ENCODE results near the gene RSAD1.

The RSAD1 gene

DNA sequence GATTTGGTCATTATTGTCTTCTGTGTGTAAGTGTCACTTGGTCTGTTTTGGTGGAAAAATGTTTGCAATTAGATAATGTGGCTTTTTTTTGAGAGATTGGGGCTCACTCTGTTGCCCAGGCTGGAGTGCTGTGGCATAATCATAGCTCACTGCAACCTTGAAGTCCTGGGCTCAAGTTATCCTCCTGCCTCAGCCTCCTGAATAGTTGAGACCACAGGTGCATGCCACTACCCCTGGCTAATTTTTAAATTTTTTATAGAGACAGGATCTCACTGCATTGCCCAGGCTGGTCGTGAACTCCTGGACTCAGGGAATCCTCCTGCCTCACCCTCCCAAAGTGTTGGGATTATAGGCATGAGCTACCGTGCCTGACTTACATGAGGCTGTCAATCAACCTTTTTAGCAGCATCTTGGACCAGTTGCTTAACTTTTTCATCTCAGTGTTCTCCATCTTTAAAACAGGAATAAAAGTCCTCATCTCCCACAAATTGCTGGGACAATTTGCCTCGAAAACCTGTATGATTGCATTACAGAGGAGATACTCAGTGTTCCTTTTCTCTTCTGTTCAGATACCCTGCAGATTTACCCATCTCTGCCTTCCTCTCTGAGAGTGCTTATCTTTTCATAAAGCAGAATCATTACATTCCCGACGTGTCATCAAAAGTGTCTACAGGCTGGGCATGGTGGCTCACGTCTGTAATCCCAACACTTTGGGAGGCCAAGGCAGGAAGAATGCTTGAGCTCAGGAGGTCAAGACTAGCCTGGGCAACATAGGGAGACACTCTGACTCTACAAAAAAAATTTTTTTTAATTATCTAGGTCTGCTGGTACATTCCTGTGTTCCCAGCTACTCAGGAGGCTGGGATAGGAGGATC is 33.6 kb upstream of the RSAD1 start:
- H3K27ac ChIP-seq (ENCODE audit: low read depth, low read length), result no peak overlapping the region
- H3K9ac ChIP-seq (ENCODE audit: low read depth, low read length), result no peak overlapping the region
- peaks cover 6% of the 10 kb centered on the region for H3K4me1 ChIP-seq (ENCODE audit: insufficient read depth, low read length)
- no peak overlapping the region for H3K4me3 ChIP-seq (ENCODE audit: low read length)
- H3K9me3 ChIP-seq (ENCODE audit: insufficient read depth, low read depth, low read length), result no peaks in the 10 kb centered on the region
- H3K27me3 ChIP-seq (ENCODE audit: insufficient read depth, low read length), result no peaks in the 10 kb centered on the region
- no peaks in the 10 kb centered on the region for H3K36me3 ChIP-seq (ENCODE audit: insufficient read depth, low read length)
- 94% methylated on average over 6 of the region's 6 CpGs for WGBS

- no peaks in the 10 kb centered on the region for H3K9me3 ChIP-seq (ENCODE audit: insufficient read depth, low read depth, low read length)
- H3K9ac ChIP-seq (ENCODE audit: low read depth, low read length), result no peak overlapping the region
- H3K4me3 ChIP-seq (ENCODE audit: low read length), result no peak overlapping the region
- H3K36me3 ChIP-seq (ENCODE audit: insufficient read depth, low read length), result no peaks in the 10 kb centered on the region
- H3K27me3 ChIP-seq (ENCODE audit: insufficient read depth, low read length), result no peaks in the 10 kb centered on the region
- no peak overlapping the region for H3K27ac ChIP-seq (ENCODE audit: low read depth, low read length)
- 88% methylated on average over 1 of the region's 1 CpG for whole genome bisulfite sequencing
- H3K4me1 ChIP-seq (ENCODE audit: insufficient read depth, low read length), result peaks cover 6% of the 10 kb centered on the region
Observed at GRCh38 chr17:50445730-50446325, 32.8 kb upstream of the RSAD1 start.

GRCh38 chr17:50447870-50448595 is 30.6 kb upstream of the RSAD1 start:
- Histone ChIP-seq H3K4me1 (ENCODE audit: insufficient read depth, low read length) (peaks cover 6% of the 10 kb centered on the region), H3K4me3 (ENCODE audit: low read length) (no peak overlapping the region), H3K27ac (ENCODE audit: low read depth, low read length) (no peak overlapping the region), H3K9ac (ENCODE audit: low read depth, low read length) (no peak overlapping the region), H3K36me3 (ENCODE audit: insufficient read depth, low read length) (no peaks in the 10 kb centered on the region), H3K27me3 (ENCODE audit: insufficient read depth, low read length) (no peaks in the 10 kb centered on the region), H3K9me3 (ENCODE audit: insufficient read depth, low read depth, low read length) (no peaks in the 10 kb centered on the region)
- WGBS, result 93% methylated on average over 6 of the region's 7 CpGs

- Histone ChIP-seq H3K9ac (ENCODE audit: low read depth, low read length) (no peak overlapping the region), H3K4me1 (ENCODE audit: insufficient read depth, low read length) (peaks cover 1% of the 10 kb centered on the region), H3K4me3 (ENCODE audit: low read length) (no peak overlapping the region), H3K36me3 (ENCODE audit: insufficient read depth, low read length) (no peaks in the 10 kb centered on the region), H3K27ac (ENCODE audit: low read depth, low read length) (no peak overlapping the region), H3K9me3 (ENCODE audit: insufficient read depth, low read depth, low read length) (no peaks in the 10 kb centered on the region), H3K27me3 (ENCODE audit: insufficient read depth, low read length) (no peaks in the 10 kb centered on the region)
- WGBS, result 91% methylated on average over 1 of the region's 2 CpGs
Observed at GRCh38 chr17:50448643-50449042, 30.0 kb upstream of the RSAD1 start.

DNA sequence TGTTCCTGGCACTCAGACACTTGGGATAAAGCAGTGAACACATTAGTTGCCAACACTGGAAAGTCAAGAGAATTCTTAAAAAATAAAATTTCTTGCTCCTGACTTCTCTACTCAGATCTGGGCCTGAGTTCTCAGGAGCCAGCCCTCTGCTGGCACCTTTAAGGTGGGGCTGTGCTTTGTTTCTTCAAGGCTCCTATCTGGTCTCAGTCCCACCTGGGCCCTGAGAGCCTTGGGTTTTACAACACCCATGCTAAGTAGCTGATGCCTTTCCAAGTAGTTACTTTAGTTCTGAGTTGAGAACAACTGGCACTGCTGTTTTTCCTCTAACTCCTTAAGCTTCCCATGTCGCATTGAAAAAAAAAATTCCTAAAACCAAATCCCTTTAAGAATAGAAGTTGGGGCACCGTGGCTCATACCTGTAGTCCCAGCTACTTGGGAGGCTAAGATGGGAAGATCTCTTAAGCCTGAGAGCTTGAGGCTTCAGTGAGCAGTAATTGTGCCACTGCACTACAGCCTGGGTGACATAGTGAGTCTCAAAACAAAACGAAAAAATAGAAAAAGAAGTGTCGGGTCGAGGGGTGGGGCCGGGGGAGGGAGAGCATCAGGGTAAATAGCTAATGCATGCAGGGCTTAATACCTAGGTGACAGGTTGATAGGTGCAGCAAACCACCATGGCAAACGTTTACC is 26.6 kb upstream of the RSAD1 start:
- H3K27ac ChIP-seq (ENCODE audit: low read depth, low read length), result no peak overlapping the region
- 84% methylated on average over 7 of the region's 7 CpGs for WGBS
- no peak overlapping the region for H3K4me3 ChIP-seq (ENCODE audit: low read length)

DNA sequence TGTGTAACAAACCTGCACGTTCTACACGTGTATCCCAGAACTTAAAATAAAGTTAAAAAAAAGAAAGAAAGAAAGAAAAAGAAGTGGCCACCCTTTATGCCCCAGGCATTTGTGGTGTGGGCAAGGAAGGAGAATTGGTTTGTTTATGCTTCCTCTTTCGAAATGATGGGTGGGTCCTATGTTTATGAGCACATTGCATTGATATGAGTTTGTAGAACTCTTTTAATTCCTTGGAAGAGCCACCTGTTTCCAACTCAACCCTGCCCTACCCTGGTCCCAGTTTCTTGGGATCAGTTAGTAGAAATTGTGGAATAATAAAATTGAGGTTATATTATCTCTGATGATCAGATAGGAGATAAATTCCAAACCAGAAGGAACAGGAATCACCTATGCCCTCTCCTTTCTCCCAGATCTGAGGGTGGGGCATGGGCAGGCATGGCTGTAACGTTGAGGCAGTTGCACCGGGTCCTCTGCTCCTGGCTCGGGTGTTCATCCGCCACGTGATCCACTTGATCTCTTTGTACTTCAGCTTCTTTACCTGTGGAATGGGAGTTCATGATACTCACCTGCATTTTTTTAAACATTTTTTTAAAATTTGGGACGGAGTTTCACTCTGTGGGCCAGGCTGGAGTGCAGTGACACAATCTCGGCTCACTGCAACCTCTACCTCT is 25.9 kb upstream of the RSAD1 start:
- Histone ChIP-seq H3K27me3 (ENCODE audit: insufficient read depth, low read length) (no peaks in the 10 kb centered on the region), H3K9me3 (ENCODE audit: insufficient read depth, low read depth, low read length) (no peaks in the 10 kb centered on the region), H3K36me3 (ENCODE audit: insufficient read depth, low read length) (no peaks in the 10 kb centered on the region), H3K27ac (ENCODE audit: low read depth, low read length) (no peak overlapping the region), H3K4me1 (ENCODE audit: insufficient read depth, low read length) (no peaks in the 10 kb centered on the region), H3K4me3 (ENCODE audit: low read length) (no peak overlapping the region), H3K9ac (ENCODE audit: low read depth, low read length) (no peak overlapping the region)
- 95% methylated on average over 10 of the region's 10 CpGs for WGBS

More for the DNA sequence above, 26.6 kb upstream of the RSAD1 start:
- no peaks in the 10 kb centered on the region for H3K9me3 ChIP-seq (ENCODE audit: insufficient read depth, low read depth, low read length)
- H3K36me3 ChIP-seq (ENCODE audit: insufficient read depth, low read length), result no peaks in the 10 kb centered on the region
- H3K27me3 ChIP-seq (ENCODE audit: insufficient read depth, low read length), result no peaks in the 10 kb centered on the region
- H3K4me1 ChIP-seq (ENCODE audit: insufficient read depth, low read length), result no peaks in the 10 kb centered on the region
- no peak overlapping the region for H3K9ac ChIP-seq (ENCODE audit: low read depth, low read length)

DNA sequence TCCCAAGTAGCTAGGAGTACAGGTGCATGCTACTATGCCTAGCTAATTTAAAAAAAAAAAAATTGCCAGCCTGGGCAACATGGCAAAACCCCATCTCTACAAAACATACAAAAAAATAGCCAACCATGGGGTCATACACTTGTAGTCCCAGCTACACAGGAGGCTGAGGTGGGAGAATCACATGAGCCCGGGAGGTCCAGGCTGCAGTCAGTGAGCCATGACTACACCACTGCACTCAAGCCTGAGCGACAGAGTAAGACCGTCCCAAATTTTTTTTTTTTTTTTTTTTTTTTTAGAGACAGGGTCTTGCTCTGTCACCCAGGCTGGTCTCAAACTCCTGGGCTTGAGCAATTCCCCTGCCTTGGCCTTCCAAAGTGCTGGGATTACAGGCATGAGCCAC is 24.8 kb upstream of the RSAD1 start:
- no peaks in the 10 kb centered on the region for H3K9me3 ChIP-seq (ENCODE audit: insufficient read depth, low read depth, low read length)
- H3K4me3 ChIP-seq (ENCODE audit: low read length), result no peak overlapping the region
- WGBS, result 94% methylated on average over 3 of the region's 3 CpGs
- H3K36me3 ChIP-seq (ENCODE audit: insufficient read depth, low read length), result no peaks in the 10 kb centered on the region
- H3K27me3 ChIP-seq (ENCODE audit: insufficient read depth, low read length), result no peaks in the 10 kb centered on the region
- no peak overlapping the region for H3K27ac ChIP-seq (ENCODE audit: low read depth, low read length)
- no peaks in the 10 kb centered on the region for H3K4me1 ChIP-seq (ENCODE audit: insufficient read depth, low read length)
- no peak overlapping the region for H3K9ac ChIP-seq (ENCODE audit: low read depth, low read length)

- Histone ChIP-seq H3K36me3 (ENCODE audit: insufficient read depth, low read length) (no peaks in the 10 kb centered on the region), H3K9me3 (ENCODE audit: insufficient read depth, low read depth, low read length) (no peaks in the 10 kb centered on the region), H3K4me3 (ENCODE audit: low read length) (no peak overlapping the region), H3K9ac (ENCODE audit: low read depth, low read length) (no peak overlapping the region), H3K27me3 (ENCODE audit: insufficient read depth, low read length) (no peaks in the 10 kb centered on the region), H3K4me1 (ENCODE audit: insufficient read depth, low read length) (no peaks in the 10 kb centered on the region), H3K27ac (ENCODE audit: low read depth, low read length) (no peak overlapping the region)
- 97% methylated on average over 3 of the region's 4 CpGs for WGBS
Observed at GRCh38 chr17:50457621-50458020, 21.0 kb upstream of the RSAD1 start.

DNA sequence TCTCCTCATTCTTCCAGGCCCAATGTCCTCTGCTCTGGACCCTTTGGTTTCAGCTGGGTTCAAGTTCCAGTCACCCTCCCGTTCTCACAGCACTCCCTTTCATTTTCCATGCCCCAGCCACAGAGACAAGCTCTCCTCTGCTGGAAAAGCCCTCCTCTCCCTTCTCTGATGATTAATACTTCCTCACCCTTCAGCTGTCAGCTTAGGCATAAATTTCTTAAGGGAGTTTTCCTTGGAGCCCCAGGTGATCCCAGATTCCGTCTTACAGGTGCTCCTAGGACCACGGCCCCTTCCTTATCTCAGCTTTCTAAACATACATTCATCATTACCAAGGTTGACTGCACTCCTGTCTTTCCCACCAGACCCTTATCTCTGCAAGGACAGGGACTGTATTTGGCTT is 20.4 kb upstream of the RSAD1 start:
- WGBS, result 86% methylated on average over 3 of the region's 3 CpGs
- H3K9me3 ChIP-seq (ENCODE audit: insufficient read depth, low read depth, low read length), result no peaks in the 10 kb centered on the region
- H3K4me3 ChIP-seq (ENCODE audit: low read length), result no peak overlapping the region

GRCh38 chr17:50458701-50459676 is 19.7 kb upstream of the RSAD1 start:
- H3K4me1 ChIP-seq (ENCODE audit: insufficient read depth, low read length), result no peaks in the 10 kb centered on the region
- H3K9me3 ChIP-seq (ENCODE audit: insufficient read depth, low read depth, low read length), result no peaks in the 10 kb centered on the region
- no peak overlapping the region for H3K4me3 ChIP-seq (ENCODE audit: low read length)
- no peaks in the 10 kb centered on the region for H3K27me3 ChIP-seq (ENCODE audit: insufficient read depth, low read length)
- H3K36me3 ChIP-seq (ENCODE audit: insufficient read depth, low read length), result no peaks in the 10 kb centered on the region
- 88% methylated on average over 16 of the region's 16 CpGs for WGBS
- no peak overlapping the region for H3K9ac ChIP-seq (ENCODE audit: low read depth, low read length)
- no peak overlapping the region for H3K27ac ChIP-seq (ENCODE audit: low read depth, low read length)

More for the DNA sequence above, 20.4 kb upstream of the RSAD1 start:
- H3K9ac ChIP-seq (ENCODE audit: low read depth, low read length), result no peak overlapping the region
- no peak overlapping the region for H3K27ac ChIP-seq (ENCODE audit: low read depth, low read length)
- H3K27me3 ChIP-seq (ENCODE audit: insufficient read depth, low read length), result no peaks in the 10 kb centered on the region
- H3K36me3 ChIP-seq (ENCODE audit: insufficient read depth, low read length), result no peaks in the 10 kb centered on the region
- H3K4me1 ChIP-seq (ENCODE audit: insufficient read depth, low read length), result no peaks in the 10 kb centered on the region

All from HUES64 (cell line).